HepG2 (cell line): ENCODE data around the gene DAB2. TPM values are rescaled to one million over a fixed set of nuclear protein-coding genes. Genes with fewer than 3 reads are reported as not detected.

ENCODE experiments used
- ATAC-seq: fragments of 200-7000 bp; cut with Tn5 transposase; 3 replicates; pipeline ENCODE4 v1.9.1; 2020; ENCODE audit warnings: mild to moderate bottlenecking, moderate library complexity
- BruUV-seq: library from RNA; stranded (reverse); fragments of 400-500 nt; replicated peaks from 2 replicates; lab custom pipeline; 2021; lab: Mats Ljungman, UMichigan
- CTCF ChIA-PET: fragments of 300-600 bp; formaldehyde crosslinking; extraction: SDS; loops from one replicate; lab custom pipeline; 2021; ENCODE audit warnings: low total read pairs, inconsistent platforms, low intra/inter-chr PET ratio; lab: Yijun Ruan, JAX
- POLR2A ChIA-PET: fragments of 350-600 bp; sonication (Branson Sonifier 250); formaldehyde crosslinking; loops from one replicate; lab custom pipeline; 2020; ENCODE audit warnings: antibody characterized with exemption, inconsistent platforms; lab: Yijun Ruan, JAX
- DNase-seq: peaks from one replicate; pipeline ENCODE4 v3.0.0-alpha.2; 2015; ENCODE audit warnings: low spot score
- FAIRE-seq: peaks from 3 replicates; lab custom pipeline; 2011; peaks lifted over from hg19 to GRCh38; lab: Jason Lieb, UNC
- H2AFZ ChIP-seq: one replicate; pipeline ENCODE4 v1.6.1; 2011; ENCODE audit warnings: low read length, inconsistent platforms
- H3K27ac ChIP-seq: fragments of 300-600 bp; 3 replicates; pipeline ENCODE4 v1.8.0; 2011; ENCODE audit warnings: mixed run types, mild to moderate bottlenecking, mixed read lengths, low read length, inconsistent platforms; ENCODE audit not compliant: insufficient read depth; ENCODE audit errors: extremely low read length
- H3K27me3 ChIP-seq, 2 experiments: fragments of 200-600 bp in 1 of 2; 2 replicates in 1 of 2; 3 replicates in 1 of 2; pipeline versions ENCODE4 v1.6.0 to v1.8.0; 2011; ENCODE audit warnings: low read length in 2 of 2, mild to moderate bottlenecking in 2 of 2, moderate library complexity in 2 of 2, inconsistent platforms in 1 of 2; ENCODE audit not compliant: insufficient read depth in 2 of 2, control insufficient read depth in 1 of 2
- H3K36me3 ChIP-seq, 2 experiments: fragments of 200-600 bp in 1 of 2; replicated peaks in 1 of 2; 2 replicates in 1 of 2; 3 replicates in 1 of 2; pipeline versions ENCODE4 v1.5.1 to v1.8.0; 2011; ENCODE audit warnings: low read length in 2 of 2, inconsistent platforms in 1 of 2; ENCODE audit not compliant: insufficient read depth in 2 of 2, control insufficient read depth in 1 of 2
- H3K4me1 ChIP-seq: 2 replicates; pipeline ENCODE4 v1.5.1; 2012; ENCODE audit warnings: low read length, inconsistent platforms; ENCODE audit not compliant: insufficient read depth
- H3K4me2 ChIP-seq: 2 replicates; pipeline ENCODE4 v1.6.0; 2011; ENCODE audit warnings: low read depth, low read length, inconsistent platforms
- H3K4me3 ChIP-seq, 3 experiments: fragments of 200-600 bp in 1 of 3; sonication (generic), shearing (Covaris generic) in 1 of 3; replicated peaks in 1 of 3; 2 replicates each; pipeline ENCODE4 v1.5.1; 2011 to 2016; ENCODE audit warnings: low read length in 3 of 3, inconsistent platforms in 2 of 3, low read depth in 2 of 3, mild to moderate bottlenecking in 2 of 3, control low read depth in 1 of 3, mixed read lengths in 1 of 3; ENCODE audit not compliant: insufficient read depth in 1 of 3
- H3K79me2 ChIP-seq: one replicate; pipeline ENCODE4 v1.6.1; 2011; ENCODE audit warnings: low read length, inconsistent platforms; ENCODE audit not compliant: insufficient read depth
- H3K9ac ChIP-seq: 2 replicates; pipeline ENCODE4 v1.6.0; 2011; ENCODE audit warnings: mild to moderate bottlenecking, low read depth, low read length, inconsistent platforms; ENCODE audit not compliant: insufficient read depth
- H3K9me3 ChIP-seq: 2 replicates; pipeline ENCODE4 v1.5.1; 2012; ENCODE audit warnings: mild to moderate bottlenecking, low read length
- H4K20me1 ChIP-seq: 2 replicates; pipeline ENCODE4 v1.6.0; 2011; ENCODE audit warnings: inconsistent platforms, mild to moderate bottlenecking, low read length, moderate library complexity; ENCODE audit not compliant: insufficient read depth
- AHR ChIP-seq: IDR thresholded peaks from 2 replicates; pipeline ENCODE4 v1.6.1; 2018; ENCODE audit warnings: missing genetic modification reagents, missing compliant biosample characterization
- GATAD2A ChIP-seq: IDR thresholded peaks from 2 replicates; pipeline ENCODE4 v1.6.1; 2016
- HDAC1 ChIP-seq: sonication (generic); formaldehyde crosslinking; IDR thresholded peaks from 2 replicates; pipeline ENCODE4 v1.5.1; 2020; ENCODE audit warnings: mild to moderate bottlenecking, missing genetic modification reagents
- MBD4 ChIP-seq: IDR thresholded peaks from 2 replicates; pipeline ENCODE4 v1.6.1; 2012; ENCODE audit warnings: low read length, inconsistent platforms, borderline replicate concordance
- MYC ChIP-seq: sonication (generic); formaldehyde crosslinking; IDR thresholded peaks from 2 replicates; pipeline ENCODE4 v1.9.0; 2021; ENCODE audit warnings: missing genetic modification reagents, borderline replicate concordance
- NCOA2 ChIP-seq: sonication (generic); formaldehyde crosslinking; IDR thresholded peaks from 2 replicates; pipeline ENCODE4 v1.8.0; 2022; ENCODE audit warnings: inconsistent platforms
- NR2F6 ChIP-seq, 2 experiments: IDR thresholded peaks; 2 replicates each; pipeline ENCODE4 v1.6.1; 2016; ENCODE audit warnings: antibody characterized with exemption in 1 of 2, mild to moderate bottlenecking in 1 of 2
- SRY ChIP-seq: sonication (generic); formaldehyde crosslinking; IDR thresholded peaks from 2 replicates; pipeline ENCODE4 v1.8.0; 2022; ENCODE audit warnings: mild to moderate bottlenecking, missing genetic modification reagents
- U2AF2 ChIP-seq: fragments of 200-400 bp; formaldehyde crosslinking; IDR thresholded peaks from 2 replicates; pipeline ENCODE4 v1.6.1; 2017; ENCODE audit warnings: low read depth, mild to moderate bottlenecking, low read length
- ZHX2 ChIP-seq, 2 experiments: sonication (generic) in 1 of 2; formaldehyde crosslinking in 1 of 2; IDR thresholded peaks; 2 replicates each; pipeline versions ENCODE4 v1.6.1 to v1.9.0; 2014 to 2022; ENCODE audit warnings: antibody characterized with exemption in 1 of 2, borderline replicate concordance in 1 of 2, inconsistent platforms in 1 of 2, low read depth in 1 of 2, missing genetic modification reagents in 1 of 2
- ZNF556 ChIP-seq: sonication (generic); formaldehyde crosslinking; IDR thresholded peaks from 2 replicates; pipeline ENCODE4 v1.4.0; 2020; ENCODE audit warnings: mild to moderate bottlenecking, missing genetic modification reagents, borderline replicate concordance
- ZNF558 ChIP-seq: sonication (generic); formaldehyde crosslinking; IDR thresholded peaks from 2 replicates; pipeline ENCODE4 v1.9.0; 2022; ENCODE audit warnings: mild to moderate bottlenecking, missing genetic modification reagents, borderline replicate concordance
- ZNF773 ChIP-seq: sonication (generic); formaldehyde crosslinking; IDR thresholded peaks from 2 replicates; pipeline ENCODE4 v1.4.0; 2020; ENCODE audit warnings: missing genetic modification reagents, borderline replicate concordance
- ZNF792 ChIP-seq: IDR thresholded peaks from 2 replicates; pipeline ENCODE4 v1.6.1; 2016
- WGBS: methylation state at CpG from one replicate; pipeline ENCODE4 v1.1.6; 2017; ENCODE audit warnings: low lambda C conversion rate; 5-methylcytosine and 5-hydroxymethylcytosine counted together
- in situ Hi-C: cut with HindIII; loops from 2 replicates; pipeline ENCODE4 v1.10.0; 2017; ENCODE audit warnings: low pct_unique_long_range_greater_than_20kb; ENCODE audit not compliant: extremely low pct_ligation_motif_present
- intact Hi-C: fragments of 100-400 bp; cut with micrococcal nuclease; formaldehyde crosslinking; loops from one replicate; pipeline ENCODE4 v1.10.0; 2022; ENCODE audit not compliant: unreplicated experiment
- polyA plus RNA-seq, 8 experiments: library from polyadenylated mRNA; depleted of rRNA in 3 of 8; stranded (reverse) in 7 of 8; unstranded in 1 of 8; fragments of >200 nt; fragmentation: Illumina TruSeq in 4 of 8; extraction: Trizol in 4 of 8; gene quantifications; 2 replicates each; pipeline versions ENCODE4 v1.2.1 to v1.2.3, GENCODE V29; 2011 to 2016; ENCODE audit warnings: low read depth in 4 of 8, missing spikeins in 1 of 8, mixed read lengths in 1 of 8; ENCODE audit not compliant: insufficient read depth in 1 of 8
- total RNA-seq, 5 experiments: library from RNA; depleted of rRNA; stranded (reverse); fragments of >200 nt; fragmentation: Illumina TruSeq; extraction: Trizol; gene quantifications; 2 replicates each; pipeline ENCODE4 v1.2.3, GENCODE V29; 2016; ENCODE audit warnings: low read depth in 1 of 5

The DAB2 gene
- total and polyA plus RNA-seq, 2 of the 13 experiments (the other 11 are each of a cell fraction or from before 2014, with no cell fraction given) = 6.4 to 6.5 TPM

GRCh38 chr5:39363217-39363616 is 61.6 kb downstream of the DAB2 start:
- no peaks in the 10 kb centered on the region for H3K36me3 ChIP-seq
- no peaks in the 10 kb centered on the region for H3K27me3 ChIP-seq
- DNase-seq = no peak
- ATAC-seq = no peak
- no peak overlapping the region for H3K4me2 ChIP-seq
- no peak overlapping the region for H3K4me3 ChIP-seq
- CTCF ChIA-PET = no interaction called here
- TF ChIP-seq U2AF2 = no peak
- TF ChIP-seq NR2F6 (IDR thresholded peaks at IDR 0.05) = no peak
- TF ChIP-seq NR2F6 (CRISPR knock-in tag; IDR thresholded peaks at IDR 0.05) = no peak
- no peak for TF ChIP-seq SRY (CRISPR knock-in tag)
- TF ChIP-seq HDAC1 = no peak
- no peak for TF ChIP-seq MYC
- TF ChIP-seq NCOA2 = no peak
- no peak for TF ChIP-seq AHR (CRISPR knock-in tag)
- TF ChIP-seq ZNF792 = no peak
- TF ChIP-seq ZHX2 (IDR thresholded peaks at IDR 0.05; ENCODE audit: low read depth) = no peak
- TF ChIP-seq ZHX2 (CRISPR knock-in tag; IDR thresholded peaks at IDR 0.05; ENCODE audit: borderline replicate concordance) = no peak
- TF ChIP-seq ZNF773 (CRISPR knock-in tag) = no peak
- no peak for TF ChIP-seq ZNF558 (CRISPR knock-in tag)
- no peak for TF ChIP-seq MBD4
- TF ChIP-seq GATAD2A (CRISPR knock-in tag) = no peak
- TF ChIP-seq ZNF556 (CRISPR knock-in tag) = no peak
- BruUV-seq = no TSS peak
- no peak for FAIRE-seq
- H3K4me1 ChIP-seq = no peaks in the 10 kb centered on the region
- intact Hi-C loops = loop anchor here (10.0 kb wide), 1 partner anchor 148 kb away; the partner anchor contains the start of gene FYB1
- no peaks in the 10 kb centered on the region for H4K20me1 ChIP-seq
- no peaks in the 10 kb centered on the region for H3K9me3 ChIP-seq
- POLR2A ChIA-PET = no interaction called here
- no peak overlapping the region for H3K27ac ChIP-seq
- in situ Hi-C loops = no loop called here
- no peak overlapping the region for H3K9ac ChIP-seq
- WGBS = 52% methylated on average over 4 of the region's 4 CpGs
- no peak overlapping the region for H2AFZ ChIP-seq
- H3K79me2 ChIP-seq = no peaks in the 10 kb centered on the region
